ENCODE results near the gene LRRC73. TPM values are rescaled to one million over a fixed set of nuclear protein-coding genes. Genes with fewer than 3 reads are reported as not detected.
"Not testable (repeated sequence)": the region's sequence is repeated elsewhere in the genome, so short reads cannot be mapped to it uniquely, and the experiment has no call there.

The LRRC73 gene
- polyA plus RNA-seq, 2 donors, result 0.14 to 0.24 TPM

DNA sequence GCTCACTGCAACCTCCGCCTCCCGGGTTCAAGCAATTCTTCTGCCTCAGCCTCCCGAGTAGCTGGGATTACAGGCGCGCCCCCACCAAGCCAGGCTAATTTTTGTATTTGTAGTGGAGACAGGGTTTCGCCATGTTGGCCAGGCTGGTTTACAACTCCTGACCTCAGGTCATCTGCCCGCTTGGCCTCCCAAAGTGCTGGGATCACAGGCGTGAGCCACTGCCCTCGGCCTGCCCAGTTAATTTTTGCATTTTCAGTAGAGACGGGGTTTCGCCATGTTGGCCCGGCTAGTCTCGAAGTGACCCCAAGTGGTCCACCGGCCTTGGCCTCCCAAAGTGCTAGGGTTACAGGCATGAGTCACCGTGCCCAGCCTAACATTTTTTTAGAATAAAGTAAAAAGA lies 52.0 kb downstream of the LRRC73 start:
- H3K4me1 ChIP-seq (ENCODE audit: control insufficient read depth in 2 of 2, insufficient read depth in 2 of 2, low read length in 1 of 2); H3K9me3 ChIP-seq (ENCODE audit: control insufficient read depth in 2 of 2, insufficient read depth in 1 of 2, low read depth in 1 of 2, low read length in 1 of 2); H3K36me3 ChIP-seq (ENCODE audit: control insufficient read depth in 2 of 2, insufficient read depth in 2 of 2, low read length in 1 of 2); H3K4me3 ChIP-seq (ENCODE audit: low read depth in 1 of 2, low read length in 2 of 2); H3K27ac ChIP-seq (ENCODE audit: low read depth in 2 of 2, low read length in 1 of 2); H3K27me3 ChIP-seq (ENCODE audit: control insufficient read depth in 1 of 2, insufficient read depth in 2 of 2, low read length in 2 of 2): not testable (repeated sequence)
- 92 to 94% methylated on average over 15 of the region's 15 CpGs for WGBS, 2 donors

DNA sequence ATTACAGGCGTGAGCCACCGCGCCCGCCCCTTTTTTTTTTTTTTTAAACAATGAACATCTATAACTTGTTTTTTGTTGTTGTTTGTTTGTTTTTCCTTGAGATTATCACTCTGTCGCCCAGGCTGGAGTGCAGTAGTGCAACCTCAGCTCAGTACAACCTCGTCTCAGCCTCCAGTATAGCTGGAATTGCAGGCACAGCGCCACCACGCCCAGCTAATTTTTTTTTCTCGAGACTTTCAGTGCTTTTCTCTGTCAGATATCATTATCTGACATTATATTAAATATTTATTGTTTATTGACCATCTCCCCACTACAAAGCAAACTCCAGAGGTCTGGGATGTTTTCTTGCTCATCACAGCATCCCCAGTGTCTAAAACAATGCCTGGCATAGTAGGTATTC lies 52.5 kb downstream of the LRRC73 start:
- Histone ChIP-seq H3K4me3 (ENCODE audit: low read depth in 1 of 2, low read length in 2 of 2) (no peak overlapping the region), H3K27ac (ENCODE audit: low read depth in 2 of 2, low read length in 1 of 2) (no peak overlapping the region), H3K27me3 (ENCODE audit: control insufficient read depth in 1 of 2, insufficient read depth in 2 of 2, low read length in 2 of 2) (no peaks in the 10 kb centered on the region), H3K4me1 (ENCODE audit: control insufficient read depth in 2 of 2, insufficient read depth in 2 of 2, low read length in 1 of 2) (peaks cover 2 to 4% of the 10 kb centered on the region in 2 donors), H3K36me3 (ENCODE audit: control insufficient read depth in 2 of 2, insufficient read depth in 2 of 2, low read length in 1 of 2) (peaks cover 0 to 2% of the 10 kb centered on the region in 2 donors), H3K9me3 (ENCODE audit: control insufficient read depth in 2 of 2, insufficient read depth in 1 of 2, low read depth in 1 of 2, low read length in 1 of 2) (no peaks in the 10 kb centered on the region)
- 38 to 57% methylated on average over 5 to 8 of the region's 9 CpGs for WGBS, 2 donors

Other genes with a start within 250 kb of the LRRC73 start
- not detected for gene SLC22A7, start 212.1 kb downstream of the LRRC73 start, polyA plus RNA-seq
- 1 to 10 TPM in 1 of 2 donors, under 1 TPM in 1; 0.40 to 1.2 TPM for gene CRIP3, start 201.5 kb downstream of the LRRC73 start, polyA plus RNA-seq
- gene ZNF318, start 140.7 kb downstream of the LRRC73 start, polyA plus RNA-seq, result 1 to 10 TPM; 3.2 to 4.8 TPM
- gene ABCC10, start 82.8 kb downstream of the LRRC73 start, polyA plus RNA-seq, result 10 to 100 TPM; 13.3 to 40.6 TPM
- 10 to 100 TPM; 11.3 to 18.7 TPM for gene DLK2, start 54.8 kb downstream of the LRRC73 start, polyA plus RNA-seq
- 10 to 100 TPM; 10.5 to 15.1 TPM for gene TJAP1, start 32.8 kb downstream of the LRRC73 start, polyA plus RNA-seq
- gene YIPF3, start 6.6 kb upstream of the LRRC73 start, polyA plus RNA-seq, result 10 to 100 TPM; 54.3 to 64.1 TPM
- gene POLR1C, start 6.7 kb upstream of the LRRC73 start, polyA plus RNA-seq, result 10 to 100 TPM; 21.5 to 38.9 TPM
- gene XPO5, start 65.7 kb upstream of the LRRC73 start, polyA plus RNA-seq, result 10 to 100 TPM; 10.1 to 14.3 TPM
- gene POLH, start 65.8 kb upstream of the LRRC73 start, polyA plus RNA-seq, result 1 to 10 TPM; 3.5 to 5.0 TPM
- gene GTPBP2, start 118.9 kb upstream of the LRRC73 start, polyA plus RNA-seq, result 10 to 100 TPM; 62.2 to 76.8 TPM
- 10 to 100 TPM; 10.1 to 23.6 TPM for gene MAD2L1BP, start 125.5 kb upstream of the LRRC73 start, polyA plus RNA-seq
- gene RSPH9, start 134.7 kb upstream of the LRRC73 start, polyA plus RNA-seq, result under 1 TPM; 0.14 to 0.16 TPM
- 10 to 100 TPM; 33.3 to 70.0 TPM for gene MRPS18A, start 177.4 kb upstream of the LRRC73 start, polyA plus RNA-seq